DMS 273 (cell line): ENCODE data around the gene NETO2.
"Not testable (repeated sequence)": the region's sequence is repeated elsewhere in the genome, so short reads cannot be mapped to it uniquely, and the experiment has no call there.

Experiments used
- DNase-seq: peaks from one replicate; lab custom pipeline; 2025; ENCODE audit not compliant: unreplicated experiment; lab: John Stamatoyannopoulos, UW

NETO2 gene

GRCh38 chr16:47136099-47136842 is 7.5 kb downstream of the NETO2 start:
- no peak for DNase-seq

DNA sequence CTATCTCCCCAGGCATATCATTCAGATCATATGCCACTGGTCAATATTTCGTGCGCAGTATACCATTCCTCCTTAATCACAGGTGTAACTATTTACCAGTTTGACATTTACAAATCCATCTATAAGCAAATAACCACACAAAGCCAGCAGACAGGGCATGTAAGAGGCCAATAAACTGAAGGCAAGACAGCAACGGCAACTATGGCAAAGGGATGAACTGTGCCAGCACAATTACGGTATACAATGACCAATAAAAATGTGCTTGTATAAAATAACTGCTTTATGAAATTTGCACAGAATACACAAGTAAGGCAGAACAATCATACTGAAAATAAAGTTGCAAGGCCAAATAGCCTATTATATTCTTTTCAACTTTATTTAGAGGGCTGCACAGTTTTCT is 9.2 kb downstream of the NETO2 start:
- no peak for DNase-seq

DNA sequence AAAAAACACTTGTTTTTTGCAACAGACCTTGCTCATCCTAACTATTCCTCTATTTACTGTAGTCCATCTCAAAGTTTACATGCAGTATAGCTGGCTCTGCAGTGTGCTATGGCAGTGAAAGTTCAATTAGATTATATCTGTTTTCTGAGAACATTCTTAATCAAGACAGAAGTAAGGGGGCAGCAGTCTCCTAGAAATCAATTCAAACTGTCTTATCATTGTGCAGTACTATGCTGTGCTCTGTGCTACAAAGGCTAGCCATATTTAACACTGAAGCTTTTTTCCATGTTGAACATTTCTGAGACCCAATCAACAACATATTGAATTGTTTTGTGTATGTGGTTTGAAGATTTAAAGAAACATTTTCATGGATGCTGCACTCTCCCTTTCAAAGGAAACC is 11.4 kb downstream of the NETO2 start:
- DNase-seq = no peak

DNA sequence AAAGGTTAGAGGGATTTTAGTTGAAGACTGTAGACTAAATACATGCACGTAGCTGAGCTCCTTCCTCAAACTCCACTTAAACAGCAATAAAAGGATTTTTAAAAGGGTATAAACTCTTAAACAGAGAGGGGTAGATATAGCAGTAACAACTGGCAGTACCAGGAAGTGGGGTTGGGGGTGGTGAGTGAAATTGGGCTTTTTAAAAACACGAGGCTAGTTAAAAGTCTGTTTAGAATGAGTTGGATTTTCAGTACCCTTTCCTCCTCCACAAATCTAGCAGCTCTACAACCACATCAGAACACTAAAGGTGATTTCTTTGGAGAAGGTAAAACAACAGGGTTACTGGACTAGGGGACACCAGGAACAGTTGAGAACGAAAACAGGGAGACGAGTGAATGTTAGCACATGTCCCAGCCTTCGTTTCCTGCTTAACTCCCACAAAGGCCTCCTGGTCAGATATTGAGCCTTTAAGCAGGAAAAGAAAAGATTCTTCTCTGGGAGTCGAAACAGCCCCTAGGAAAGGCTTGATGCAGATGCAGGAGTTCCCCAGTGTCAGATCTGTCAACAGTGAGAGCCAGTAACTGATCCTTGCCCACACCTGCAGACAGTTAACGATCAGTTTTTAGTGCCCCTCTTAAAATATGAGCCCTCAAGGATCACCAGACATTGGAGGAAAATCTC is 13.8 kb downstream of the NETO2 start:
- DNase-seq = no peak

DNA sequence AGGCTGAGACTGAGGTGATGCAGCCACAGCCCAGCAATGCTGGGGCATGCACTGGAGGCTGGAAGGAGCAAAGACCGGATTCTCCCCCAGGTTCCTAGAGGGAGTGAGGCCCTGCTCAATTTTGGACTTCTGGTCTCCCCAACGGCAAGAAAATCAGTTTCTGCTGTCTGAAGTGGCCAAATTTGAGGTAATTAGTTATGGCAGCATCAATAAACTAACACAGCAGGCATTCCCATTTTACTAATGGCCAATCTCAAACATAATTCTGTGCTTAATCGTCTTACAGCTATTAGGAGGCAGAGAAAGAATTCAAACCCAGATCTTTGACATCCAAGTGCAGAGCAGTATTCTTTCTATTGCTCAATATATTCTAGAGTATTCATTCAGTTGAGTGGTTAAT is 16.2 kb downstream of the NETO2 start:
- DNase-seq = no peak

- no peak for DNase-seq
Measured at GRCh38 chr16:47125757-47126156, 18.0 kb downstream of the NETO2 start.

GRCh38 chr16:47113130-47113529 is 30.6 kb downstream of the NETO2 start:
- DNase-seq = no peak

GRCh38 chr16:47110939-47111338 is 32.8 kb downstream of the NETO2 start:
- DNase-seq = no peak

DNA sequence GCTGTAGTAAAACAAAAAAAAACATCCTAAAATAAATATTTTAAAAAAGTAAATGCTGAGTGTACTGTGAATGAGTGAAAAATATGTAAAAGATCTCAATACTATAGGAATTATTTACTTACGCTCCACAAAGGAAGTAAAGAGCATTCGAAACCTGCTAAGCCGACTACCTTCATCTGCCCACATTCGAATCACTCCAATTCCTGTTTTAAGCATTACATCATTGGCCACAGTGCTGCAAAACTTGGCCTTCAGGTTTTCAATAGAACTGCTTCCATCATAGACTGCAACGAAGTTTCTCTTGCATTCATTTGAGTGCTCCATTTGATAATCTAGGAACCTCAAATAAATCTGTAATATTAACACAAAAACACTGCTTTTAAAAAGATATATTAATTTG is 34.4 kb downstream of the NETO2 start:
- DNase-seq = no peak

- DNase-seq = not testable (repeated sequence)
Measured at GRCh38 chr16:47102921-47103320, 40.8 kb downstream of the NETO2 start.

DNA sequence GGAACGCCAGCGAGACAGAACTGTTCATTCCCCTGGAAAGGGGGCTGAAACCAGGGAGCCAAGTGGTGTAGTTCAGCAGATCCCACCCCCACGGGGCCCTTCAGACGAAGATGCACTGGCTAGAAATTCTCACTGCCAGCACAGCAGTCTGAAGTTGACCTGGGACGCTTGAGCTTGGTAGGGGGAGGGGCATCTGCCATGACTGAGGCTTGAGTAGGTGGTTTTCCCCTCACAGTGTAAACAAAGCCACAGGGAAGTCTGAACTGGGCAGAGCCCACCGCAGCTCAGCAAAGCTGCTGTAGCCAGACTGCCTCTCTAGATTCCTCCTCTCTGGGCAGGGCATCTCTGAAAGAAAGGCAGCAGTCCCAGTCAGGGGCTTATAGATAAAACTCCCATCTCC is 46.6 kb downstream of the NETO2 start:
- DNase-seq = not testable (repeated sequence)

DNA sequence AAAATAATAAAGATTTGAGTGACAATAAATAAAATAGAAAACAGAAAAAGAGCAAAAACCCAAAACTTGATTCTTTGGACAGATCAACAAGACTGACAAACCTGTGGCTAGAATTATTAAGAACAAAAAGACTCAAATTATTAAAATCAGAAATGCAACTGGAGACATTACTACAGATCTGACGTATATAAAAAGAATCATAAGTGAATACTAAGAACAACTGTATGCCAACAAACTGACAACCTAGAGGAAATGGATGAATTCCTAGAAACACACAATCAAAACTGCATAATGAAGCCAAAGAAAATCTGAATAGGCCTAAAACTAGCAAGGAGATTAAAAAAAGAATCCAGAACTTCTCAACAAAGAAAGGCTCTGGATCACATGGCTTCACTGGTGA is 47.4 kb downstream of the NETO2 start:
- no peak for DNase-seq

- DNase-seq = no peak
Measured at GRCh38 chr16:47084198-47084597, 59.5 kb downstream of the NETO2 start.

GRCh38 chr16:47082099-47082865 is 61.5 kb downstream of the NETO2 start:
- DNase-seq = no peak

- DNase-seq = no peak
Measured at GRCh38 chr16:47081115-47081514, 62.6 kb downstream of the NETO2 start.

- no peak for DNase-seq
Measured at GRCh38 chr16:47079860-47080259, 63.9 kb downstream of the NETO2 start.

DNA sequence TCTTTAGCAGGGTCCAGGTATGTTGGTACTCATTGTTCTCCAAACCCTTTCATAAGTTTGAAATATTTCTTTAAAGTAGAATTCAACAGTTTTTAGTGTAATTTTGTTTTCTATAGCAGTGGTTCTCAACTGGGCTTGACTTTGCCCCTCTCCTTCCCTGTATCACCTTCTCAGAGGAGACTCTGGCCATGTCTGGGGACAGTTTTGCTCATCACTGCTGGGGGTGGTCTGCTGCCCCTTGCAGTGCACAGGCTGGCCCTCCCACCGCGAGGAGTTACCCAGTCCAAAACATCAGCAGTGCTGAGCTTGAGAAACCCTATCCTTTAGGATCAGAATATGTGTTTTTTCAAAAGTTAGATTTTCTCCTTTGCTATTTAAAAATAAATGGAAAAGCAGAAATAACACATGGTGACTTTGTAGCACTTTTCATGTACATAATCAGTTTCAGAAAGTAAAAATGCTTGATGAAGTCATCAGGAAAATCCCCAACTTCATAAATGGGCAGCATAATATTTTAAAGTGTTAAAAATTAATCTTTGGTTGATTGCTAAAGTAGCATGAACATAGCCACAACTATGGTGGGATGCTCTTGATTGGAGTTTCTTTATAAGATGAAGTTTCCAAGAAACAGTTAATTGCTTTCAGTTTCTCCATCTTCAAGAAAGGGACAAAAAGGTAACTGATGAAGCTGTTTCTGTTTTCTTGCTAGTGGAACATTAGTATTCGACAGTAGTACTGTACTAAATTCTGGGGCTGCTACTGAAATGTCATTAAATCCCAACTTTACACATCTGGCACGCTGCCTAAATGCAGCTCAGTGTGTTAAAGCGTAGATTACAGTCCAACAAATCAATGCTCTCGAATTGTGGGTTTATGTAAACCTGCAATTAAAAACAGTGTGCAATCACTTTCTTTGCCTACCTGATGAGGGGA is 70.3 kb downstream of the NETO2 start:
- no peak for DNase-seq

DNA sequence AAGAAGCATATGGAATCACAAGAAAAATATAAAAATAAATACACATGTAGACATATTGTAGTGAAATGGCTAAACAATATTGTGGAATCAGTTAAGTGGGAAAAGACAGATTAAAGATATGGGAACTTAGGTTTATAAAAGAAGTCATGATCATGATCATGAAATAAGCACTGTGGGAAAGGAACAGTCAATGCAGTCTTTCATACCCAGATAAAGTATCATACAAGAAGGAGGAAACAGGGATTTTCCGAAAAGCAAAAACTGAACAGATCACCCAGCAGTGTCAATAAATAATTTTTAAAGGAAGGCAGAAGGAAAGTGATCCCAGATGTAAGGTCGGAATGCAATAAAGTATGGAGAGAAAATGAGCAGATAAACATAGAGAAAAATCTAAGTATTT is 71.6 kb downstream of the NETO2 start:
- DNase-seq = no peak

GRCh38 chr16:47069841-47070584 is 73.7 kb downstream of the NETO2 start:
- no peak for DNase-seq

DNA sequence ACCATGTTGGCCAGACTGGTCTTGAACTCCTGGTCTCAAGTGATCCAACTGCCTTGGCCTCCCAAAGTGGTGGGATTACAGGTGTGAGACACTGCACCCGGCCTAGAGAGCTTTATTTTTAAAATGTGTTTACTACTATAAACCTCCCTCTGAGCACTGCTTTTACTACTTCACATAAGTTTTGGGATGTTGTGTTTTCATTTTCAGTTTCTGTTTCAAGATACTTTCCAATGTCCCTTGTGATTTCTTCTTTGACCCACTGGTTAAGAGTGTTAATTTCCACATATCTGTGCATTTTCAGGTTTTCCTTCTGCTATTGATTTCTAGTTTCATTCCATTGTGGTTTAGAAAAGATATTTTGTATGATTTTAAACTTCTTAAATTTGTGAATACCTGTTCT is 74.4 kb downstream of the NETO2 start:
- DNase-seq = no peak
